DMS153 treated with DMSO at 0.1 percent for 48 hours (cell line): Measurements from ENCODE around the gene CEP170.
"Not testable (repeated sequence)": the region's sequence is repeated elsewhere in the genome, so short reads cannot be mapped to it uniquely, and the experiment has no call there.

Source experiments
- DNase-seq: peaks from one replicate; lab custom pipeline; 2025; ENCODE audit not compliant: unreplicated experiment; lab: John Stamatoyannopoulos, UW

The CEP170 gene

DNA sequence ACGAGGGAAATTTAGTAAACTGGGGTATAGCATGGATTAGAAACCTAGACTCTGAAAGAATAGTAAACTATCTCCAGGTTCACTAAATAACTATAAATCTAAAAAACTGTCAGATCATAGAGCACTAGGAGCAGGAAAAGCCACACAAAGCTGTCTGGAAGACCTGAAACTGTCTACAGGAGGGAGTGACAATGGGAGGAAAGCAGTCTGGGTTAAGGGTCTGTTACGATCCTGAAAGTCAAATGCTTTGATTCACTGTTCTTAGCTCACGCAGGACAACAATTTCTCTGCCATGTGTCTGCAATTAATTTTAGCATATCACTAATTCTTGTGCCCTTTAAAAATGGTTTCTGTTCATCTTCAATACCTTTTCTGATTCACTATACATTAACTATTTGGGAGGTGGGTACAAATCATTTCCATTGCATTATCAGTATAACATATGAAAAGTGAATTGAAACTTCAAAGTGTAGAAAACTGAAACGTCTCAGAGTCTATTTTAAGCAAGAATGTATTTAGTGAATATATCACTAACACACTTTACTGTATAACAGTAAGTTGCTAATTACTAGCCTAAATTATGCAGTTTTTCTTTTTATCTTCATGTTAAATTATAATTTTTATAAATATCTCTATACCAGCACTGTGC, 18.4 kb downstream of the CEP170 start:
- DNase-seq, result no peak

DNA sequence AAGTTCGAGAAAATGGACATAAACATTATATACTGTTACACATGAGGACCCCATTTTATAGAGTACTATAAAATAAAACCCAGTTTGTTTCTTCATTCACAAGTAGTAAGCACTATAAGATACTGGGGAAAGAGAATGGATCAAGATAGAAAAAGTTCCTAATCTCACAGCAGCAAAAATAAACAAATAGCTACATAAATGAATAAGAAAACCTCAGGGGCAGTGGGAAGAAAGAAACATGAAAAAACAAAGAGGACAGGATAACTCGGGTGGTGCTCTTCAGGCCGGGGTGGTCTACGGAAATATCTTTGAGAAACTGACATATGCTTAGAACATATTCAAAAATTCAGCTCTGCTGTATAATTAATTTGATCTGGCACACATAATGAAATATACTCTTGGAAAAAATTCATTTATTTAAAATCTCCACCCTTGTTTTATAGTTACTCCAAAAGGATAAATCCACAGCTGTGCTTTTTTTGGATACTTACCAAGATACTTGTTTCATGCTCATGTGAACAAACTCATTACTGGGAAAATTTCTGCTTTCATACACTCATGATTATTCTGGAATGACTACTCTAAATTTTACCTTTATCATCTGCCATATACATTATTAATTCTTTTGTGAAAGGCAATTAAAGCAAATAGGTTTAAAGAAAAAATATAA, 20.0 kb downstream of the CEP170 start:
- no peak for DNase-seq

DNA sequence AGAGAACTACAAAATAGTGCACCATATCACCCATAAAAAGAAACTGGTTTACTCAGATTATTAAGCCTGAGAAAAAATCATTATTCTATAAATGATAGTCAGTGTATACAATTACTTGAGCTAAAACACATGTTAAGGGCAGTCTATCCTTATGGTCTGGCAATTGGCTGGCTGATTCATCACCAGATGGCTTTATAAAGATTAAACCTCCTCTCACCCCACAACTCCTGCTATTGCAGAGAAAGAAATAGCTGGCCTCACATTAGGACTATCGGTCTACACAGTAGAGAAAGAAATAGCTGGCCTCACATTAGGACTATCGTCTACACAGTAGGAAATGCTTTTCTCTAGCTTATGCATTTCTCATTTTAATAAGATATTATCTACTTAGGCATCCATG, 21.2 kb downstream of the CEP170 start:
- no peak for DNase-seq

DNA sequence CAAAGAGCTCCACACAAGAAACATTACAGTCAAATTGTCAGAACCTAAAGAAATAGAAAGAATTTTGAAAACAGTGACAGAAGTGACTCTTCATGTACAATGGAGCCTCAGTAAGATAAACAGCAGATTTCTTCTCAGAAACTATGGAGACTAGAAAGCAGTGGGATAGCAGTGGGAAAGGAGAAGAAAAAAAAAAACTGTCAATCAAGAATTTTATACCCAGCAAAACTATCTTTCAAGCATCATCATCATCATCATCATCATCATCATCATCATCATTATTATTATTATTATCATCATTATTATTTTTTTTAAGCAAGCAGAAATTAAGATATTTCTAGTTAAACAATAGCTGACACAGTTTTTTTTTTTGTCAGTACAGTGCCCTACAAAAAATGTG, 24.2 kb downstream of the CEP170 start:
- DNase-seq, result peak; percentile 37

DNA sequence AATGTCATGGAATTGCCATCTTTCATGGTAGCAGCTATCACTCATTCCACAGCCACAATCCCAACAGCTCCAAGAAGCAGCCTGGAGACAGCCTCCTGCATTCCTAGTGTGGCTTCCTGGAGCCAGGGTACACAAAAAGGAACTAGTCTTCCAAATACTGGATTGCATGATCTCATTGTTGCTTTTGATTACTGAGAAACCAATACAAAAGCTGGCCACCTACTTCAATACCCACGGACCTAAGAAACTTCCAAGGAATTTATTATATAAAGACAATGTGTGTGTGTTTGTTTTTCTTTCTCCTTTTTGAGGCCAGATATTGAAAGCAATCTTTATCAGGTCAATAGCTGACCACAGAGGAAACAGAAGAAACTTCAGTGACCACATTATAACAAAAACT, 25.6 kb downstream of the CEP170 start:
- DNase-seq, result no peak

DNA sequence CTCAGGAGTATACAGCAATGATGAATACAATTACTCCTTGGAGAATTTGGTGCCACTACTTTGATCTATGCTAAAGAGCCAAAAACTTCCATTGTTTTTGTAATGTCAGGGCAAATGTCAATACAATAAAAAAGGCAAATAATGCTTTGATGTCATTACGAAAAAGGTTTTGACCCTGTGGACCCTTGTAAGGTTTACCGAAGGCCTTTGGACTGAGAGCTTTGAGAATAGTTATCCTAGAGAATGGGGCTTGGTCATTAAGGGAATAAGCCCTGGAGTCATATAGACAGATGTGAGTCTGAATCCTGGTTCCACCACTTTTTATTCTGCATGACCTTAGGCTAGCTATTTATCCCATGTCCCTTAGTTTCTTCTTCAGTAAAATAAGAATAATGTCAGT, 27.5 kb downstream of the CEP170 start:
- DNase-seq, result no peak

DNA sequence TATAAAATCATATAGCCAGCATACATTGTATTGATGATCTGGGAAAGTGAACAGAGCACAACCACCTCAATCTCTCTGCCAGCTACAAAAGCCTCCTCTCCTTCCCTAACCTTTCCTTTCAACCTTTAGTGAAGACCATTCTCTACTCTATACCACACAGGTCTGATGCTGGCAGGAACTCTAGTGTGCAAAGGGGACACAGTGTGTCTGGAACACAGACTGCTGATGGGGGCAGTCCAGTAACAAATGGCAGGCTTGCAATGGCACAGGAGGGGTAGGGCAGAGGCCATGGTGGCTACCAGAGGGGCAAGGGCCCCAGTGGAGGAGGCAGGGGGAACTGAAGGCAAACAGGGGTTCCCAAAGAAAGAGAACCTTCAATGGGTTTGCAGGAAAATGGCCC, 37.0 kb downstream of the CEP170 start:
- DNase-seq, result no peak

DNA sequence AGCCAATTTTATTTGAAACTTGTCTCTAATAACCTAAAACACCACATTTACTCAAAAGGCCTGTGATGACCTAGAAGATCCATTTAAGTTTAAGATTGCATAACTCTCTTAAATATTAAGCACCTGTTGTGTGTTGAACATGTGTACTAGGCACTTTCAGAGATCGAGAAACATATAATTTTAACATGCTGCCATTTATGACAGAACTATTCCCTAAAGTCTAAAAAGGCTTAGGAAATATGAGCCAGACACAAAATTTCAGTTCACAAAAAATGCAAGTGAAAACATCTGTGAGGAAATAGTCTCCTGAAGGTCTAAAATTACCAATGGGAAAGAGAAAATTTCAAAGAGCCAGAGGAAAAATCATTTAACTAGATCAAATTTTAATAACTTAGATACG, 37.7 kb downstream of the CEP170 start:
- DNase-seq, result no peak

DNA sequence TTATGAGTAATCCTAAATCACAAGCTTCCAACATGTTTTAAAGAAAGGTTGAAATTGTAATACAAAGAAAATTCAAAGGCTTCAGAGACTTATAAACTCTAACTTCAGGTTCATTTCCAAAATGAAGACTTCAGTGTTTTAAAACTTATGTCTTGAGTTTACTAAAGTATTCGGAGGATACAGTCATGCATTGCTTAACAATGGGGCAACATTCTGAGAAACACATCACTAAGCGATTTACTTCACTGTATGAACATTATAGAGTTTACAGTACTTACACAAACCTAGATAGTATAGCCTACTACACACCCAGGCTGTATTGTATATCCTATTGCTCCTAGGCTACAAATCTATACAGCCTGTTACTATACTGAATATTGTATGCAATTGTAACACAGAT, 38.3 kb downstream of the CEP170 start:
- no peak for DNase-seq

DNA sequence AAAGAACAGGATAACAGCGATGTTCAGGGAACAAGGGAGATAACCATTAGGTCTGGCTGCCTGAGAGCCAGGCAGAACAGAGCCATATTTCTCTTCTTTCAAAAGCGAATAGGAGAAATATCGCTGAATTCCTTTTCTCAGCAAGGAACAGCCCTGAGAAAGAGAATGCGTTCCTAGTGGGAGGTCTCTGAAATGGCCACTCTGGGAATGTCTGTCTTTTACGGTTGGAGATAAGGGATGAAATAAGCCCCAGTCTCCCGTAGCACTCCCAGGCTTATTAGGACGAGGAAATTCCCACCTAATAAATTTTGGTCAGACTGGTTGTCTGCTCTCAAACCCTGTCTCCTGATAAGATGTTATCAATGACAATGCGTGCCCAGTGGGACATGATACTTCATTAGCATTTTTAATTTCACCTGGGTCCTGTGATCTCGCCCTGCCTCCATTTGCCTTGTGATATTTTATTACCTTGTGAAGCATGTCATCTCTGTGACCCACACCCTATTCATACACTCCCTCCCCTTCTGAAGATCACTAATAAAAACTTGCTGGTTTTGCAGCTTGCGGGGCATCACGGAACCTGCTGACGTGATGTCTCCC, 39.7 kb downstream of the CEP170 start:
- DNase-seq, result not testable (repeated sequence)

DNA sequence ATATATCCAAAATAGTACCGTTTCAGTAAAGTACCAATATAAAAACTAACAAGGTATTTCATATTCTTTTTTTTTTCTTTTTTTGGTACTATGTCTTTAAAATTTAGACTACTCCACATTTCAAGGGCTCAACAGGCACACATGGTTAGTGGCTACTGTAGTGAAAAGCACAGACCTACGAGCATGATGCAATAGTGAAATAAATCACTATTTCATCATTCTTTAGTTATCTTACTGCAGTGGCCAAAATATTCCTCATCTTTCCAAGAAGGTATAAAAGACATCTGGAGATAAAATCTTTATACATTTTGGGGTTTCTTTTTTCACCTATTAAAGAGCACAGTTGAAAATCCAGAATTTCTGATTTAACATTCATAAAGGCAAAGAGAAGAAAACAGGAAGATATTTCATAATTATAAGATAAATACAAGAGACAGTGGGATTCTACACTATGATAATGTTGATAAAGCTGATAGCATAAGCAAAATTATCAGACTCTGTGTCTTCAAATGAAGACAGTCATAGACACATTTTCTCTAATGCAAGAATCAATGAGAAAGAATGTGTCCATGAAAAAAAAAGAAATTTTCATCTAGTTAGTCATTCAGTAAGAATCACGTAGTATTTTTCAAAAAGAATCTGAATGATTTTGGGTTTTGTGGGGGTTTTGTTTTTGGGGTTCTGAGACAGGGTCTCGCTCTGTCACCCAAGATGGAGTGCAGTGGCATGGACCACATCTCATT, 41.9 kb downstream of the CEP170 start:
- no peak for DNase-seq

DNA sequence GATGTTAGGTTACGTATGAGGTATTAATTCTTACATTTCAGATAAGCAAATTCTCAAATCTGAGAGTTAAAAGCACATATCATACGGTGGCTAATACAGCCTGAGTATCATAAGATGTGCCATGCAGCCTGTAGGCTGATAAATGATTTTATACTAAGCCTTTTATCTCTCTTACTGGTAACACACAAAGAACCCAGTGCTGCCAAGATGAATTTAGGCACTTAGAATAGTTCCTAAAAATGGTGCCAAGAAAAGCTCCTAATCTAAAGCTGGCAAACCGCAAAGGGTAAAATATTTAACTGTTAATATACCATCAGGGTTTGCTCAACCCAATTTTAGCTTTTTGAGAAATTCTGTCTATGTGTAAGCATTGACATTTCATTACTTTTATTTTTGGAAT, 43.1 kb downstream of the CEP170 start:
- DNase-seq, result not testable (repeated sequence)

DNA sequence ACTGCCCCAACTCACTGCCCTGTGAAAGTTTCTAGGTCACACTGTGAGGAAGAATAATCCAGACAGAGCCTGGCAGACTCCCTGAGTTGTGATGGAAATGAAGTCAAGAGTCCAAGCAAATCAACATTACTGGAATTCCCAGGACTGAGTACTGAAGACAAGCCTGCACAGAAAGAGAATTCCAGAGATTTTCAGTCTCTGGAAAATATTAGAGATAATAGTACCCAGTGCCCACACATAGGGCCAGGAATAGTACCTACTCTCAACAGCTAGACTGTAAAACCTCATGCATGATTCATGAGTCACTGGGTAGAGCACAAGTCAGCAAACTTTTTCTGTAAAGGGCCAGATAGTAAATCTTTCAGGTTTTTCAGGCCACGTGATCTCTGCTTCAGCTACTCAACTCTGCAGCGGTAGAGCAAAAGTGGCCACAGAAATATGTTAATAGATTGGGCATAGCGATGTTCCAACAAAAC, 50.0 kb downstream of the CEP170 start:
- DNase-seq, result not testable (repeated sequence)

DNA sequence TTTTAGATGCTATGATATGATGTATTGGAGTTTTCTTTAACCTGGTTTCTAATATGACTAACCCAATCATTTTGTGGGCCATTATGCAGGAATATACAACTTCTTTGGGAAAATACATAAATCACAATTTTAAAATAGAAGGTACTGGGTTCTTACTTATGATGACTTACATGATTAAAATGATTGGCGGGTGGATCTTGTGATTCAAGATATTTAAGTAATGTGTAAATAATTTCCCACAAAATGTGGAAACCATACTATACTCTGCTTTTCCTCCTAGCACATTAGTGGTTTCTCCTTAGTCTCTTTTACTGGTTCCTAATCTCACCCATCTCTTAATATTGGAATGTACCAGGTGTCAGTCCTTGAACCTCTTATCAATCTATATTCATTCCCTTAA, 50.7 kb downstream of the CEP170 start:
- not testable (repeated sequence) for DNase-seq

DNA sequence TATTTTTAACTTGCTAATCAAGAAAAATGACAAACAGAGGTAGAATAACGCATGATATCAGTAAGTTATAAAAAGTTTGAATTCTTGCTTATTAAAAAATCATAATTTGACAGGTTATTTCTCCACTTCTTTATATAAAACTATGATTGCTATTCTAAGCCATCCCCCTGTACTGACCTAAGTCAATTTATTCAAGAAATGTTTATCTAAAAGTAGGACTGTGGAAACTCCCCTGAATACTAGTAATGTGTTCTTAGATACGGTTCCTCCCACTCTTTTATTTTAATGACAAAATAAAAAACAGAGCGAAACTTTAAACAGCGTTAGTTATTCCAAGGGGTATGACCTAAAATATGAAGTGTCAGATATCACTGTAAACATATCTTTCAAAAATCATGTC, 51.9 kb downstream of the CEP170 start:
- not testable (repeated sequence) for DNase-seq

DNA sequence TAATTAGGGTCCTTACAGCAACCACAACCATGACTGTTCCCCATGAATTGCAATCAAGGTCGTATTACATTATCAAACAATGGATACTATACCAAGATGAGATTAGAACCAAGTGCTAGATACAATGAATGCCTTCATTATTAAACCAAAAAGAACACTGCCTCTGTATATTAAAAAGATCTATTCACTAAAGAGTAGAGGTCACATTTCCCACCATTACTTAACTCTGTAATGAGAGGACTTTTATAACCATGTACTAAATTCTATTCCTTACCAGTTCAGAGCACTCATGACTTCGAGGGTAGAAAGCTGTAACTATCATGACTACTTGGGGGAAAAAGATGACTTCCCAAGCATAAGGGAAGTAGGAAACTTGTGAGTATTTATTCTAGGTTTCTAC, 53.8 kb downstream of the CEP170 start:
- DNase-seq, result not testable (repeated sequence)

DNA sequence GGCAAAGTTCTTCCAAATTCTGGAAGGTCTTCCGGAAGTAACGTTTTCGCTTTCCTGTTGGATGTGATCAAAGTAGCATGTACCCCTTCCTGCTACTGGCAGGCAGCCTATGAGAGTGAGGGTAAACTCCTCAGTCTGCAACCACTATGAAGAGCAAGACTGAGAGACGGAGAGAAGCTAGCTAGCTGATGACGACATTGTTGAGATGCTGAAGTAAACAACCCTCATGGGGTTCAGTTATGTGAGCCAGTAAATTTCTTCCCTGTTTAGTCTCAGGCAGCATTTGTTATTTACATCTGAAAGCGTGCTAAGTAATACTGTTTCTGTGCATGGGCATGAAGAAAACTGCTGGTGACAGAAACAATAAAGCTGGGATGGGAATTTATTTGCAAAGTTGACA, 57.6 kb downstream of the CEP170 start:
- not testable (repeated sequence) for DNase-seq

DNA sequence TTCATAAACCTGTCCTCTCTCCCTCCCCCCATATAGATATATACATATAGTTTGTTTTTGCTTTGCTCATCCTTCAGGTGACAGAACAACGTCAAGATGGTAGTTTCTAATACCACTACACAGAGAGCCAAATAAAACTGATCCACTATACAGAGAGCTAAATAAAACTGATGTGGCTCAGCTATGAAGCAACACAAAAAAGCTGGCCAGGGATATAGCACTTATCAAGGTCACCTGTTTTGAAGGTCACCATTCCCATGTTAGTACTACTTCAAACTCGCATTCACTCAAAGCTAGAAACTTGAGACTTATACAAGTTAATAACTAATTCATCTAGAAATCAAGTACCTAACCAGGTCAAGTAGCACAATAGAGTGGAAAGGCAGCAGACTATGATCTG, 61.8 kb downstream of the CEP170 start:
- not testable (repeated sequence) for DNase-seq

DNA sequence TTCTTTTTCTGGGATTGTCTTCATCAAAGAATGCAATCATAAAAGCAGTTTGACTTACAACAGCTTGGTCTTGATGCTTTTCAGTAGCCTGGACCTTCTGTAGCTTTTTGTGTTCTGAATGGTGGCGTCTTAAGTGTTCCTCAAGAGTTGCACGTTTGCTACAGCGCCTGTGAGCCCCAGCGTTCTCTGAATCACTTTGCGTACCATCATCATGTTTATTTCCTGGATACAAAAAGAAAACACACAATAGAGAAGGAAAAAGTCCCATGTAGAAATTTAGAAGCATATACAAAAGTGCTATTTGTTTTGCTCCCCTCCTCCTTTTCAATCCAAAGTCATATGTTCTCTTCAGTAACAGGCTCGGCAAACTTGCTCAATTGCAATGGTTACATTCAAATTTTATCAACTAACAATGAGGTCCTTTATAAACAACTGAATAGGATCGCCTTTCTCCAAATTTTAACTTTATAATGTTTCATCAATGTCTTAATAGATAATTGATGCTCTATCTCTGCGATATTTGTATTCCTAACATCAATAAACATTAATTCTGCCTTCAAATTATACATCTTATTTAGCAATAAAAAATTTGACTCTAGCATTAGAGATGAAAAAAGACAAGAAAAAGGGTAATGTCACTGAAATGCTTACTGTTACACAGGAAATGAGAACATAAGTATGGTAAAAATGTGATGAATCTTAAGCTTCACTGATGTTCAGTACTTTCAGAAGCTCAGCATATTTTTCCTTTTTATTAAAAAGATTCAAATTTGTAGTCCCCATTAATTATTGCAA, 68.7 kb downstream of the CEP170 start:
- not testable (repeated sequence) for DNase-seq

DNA sequence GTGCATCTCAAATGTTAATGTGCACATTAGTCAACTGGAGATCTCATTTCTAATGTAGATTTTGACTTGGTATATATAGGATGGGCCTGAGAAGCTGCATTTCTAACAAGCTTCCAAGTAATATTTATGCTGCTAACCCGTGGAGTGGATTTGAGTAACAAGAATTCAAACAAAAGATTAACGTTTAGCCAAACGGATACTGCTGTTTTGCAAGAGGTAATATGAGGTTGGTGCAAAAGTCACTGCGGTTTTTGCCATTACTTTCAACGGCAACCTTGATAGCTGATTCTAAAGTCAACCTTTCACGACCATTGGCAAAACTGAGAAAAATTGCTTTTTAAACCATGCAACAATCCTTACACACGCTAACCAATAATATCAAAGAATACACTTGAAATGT, 70.3 kb downstream of the CEP170 start:
- not testable (repeated sequence) for DNase-seq

DNA sequence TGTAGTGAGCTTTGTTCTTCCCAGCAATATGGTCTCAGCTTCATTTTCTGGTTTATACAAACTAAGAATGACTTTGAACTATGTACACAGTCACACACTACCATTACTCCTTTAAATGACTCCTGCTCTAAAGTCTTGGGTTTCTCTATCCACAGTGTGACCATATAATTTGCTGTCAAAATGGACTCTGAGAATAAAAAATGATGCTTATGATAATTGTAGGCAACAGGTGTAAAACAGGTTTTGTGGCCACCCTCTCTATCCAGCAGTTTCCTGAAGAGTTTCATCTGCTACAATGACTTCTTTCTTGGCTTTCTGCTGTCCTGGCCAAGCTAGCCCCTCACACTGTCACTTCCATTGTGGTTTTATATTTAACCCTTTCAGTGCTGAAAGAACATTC, 71.4 kb downstream of the CEP170 start:
- not testable (repeated sequence) for DNase-seq
